NT2/D1 (cell line): Measurements from ENCODE around the gene DOCK6.

Experiments
- SUZ12 ChIP-seq: IDR thresholded peaks from 2 replicates; pipeline ENCODE4 v1.6.1; 2011; ENCODE audit not compliant: insufficient read length, insufficient read depth; ENCODE audit errors: extremely low read depth
- YY1 ChIP-seq: IDR thresholded peaks from 2 replicates; pipeline ENCODE4 v1.6.1; 2011; ENCODE audit not compliant: insufficient read length, insufficient read depth
- ZNF274 ChIP-seq: IDR thresholded peaks from 2 replicates; pipeline ENCODE4 v1.6.1; 2011; ENCODE audit warnings: mild to moderate bottlenecking, low read depth, low read length

- TF ChIP-seq YY1 (no peak), SUZ12 (no peak), ZNF274 (no peak)
Measured at GRCh38 chr19:11239377-11240000, 22.8 kb downstream of the DOCK6 start, which contains the start of gene ANGPTL8.
